HepG2 (cell line): ENCODE measurements around the gene RASGRF1. TPM values are rescaled to one million over a fixed set of nuclear protein-coding genes. Genes with fewer than 3 reads are reported as not detected.

Experiments
- ATAC-seq: fragments of 200-7000 bp; cut with Tn5 transposase; 3 replicates; pipeline ENCODE4 v1.9.1; 2020; ENCODE audit warnings: mild to moderate bottlenecking, moderate library complexity
- BruUV-seq: library from RNA; stranded (reverse); fragments of 400-500 nt; replicated peaks from 2 replicates; lab custom pipeline; 2021; lab: Mats Ljungman, UMichigan
- CTCF ChIA-PET: fragments of 300-600 bp; formaldehyde crosslinking; extraction: SDS; loops from one replicate; lab custom pipeline; 2021; ENCODE audit warnings: low total read pairs, inconsistent platforms, low intra/inter-chr PET ratio; lab: Yijun Ruan, JAX
- POLR2A ChIA-PET: fragments of 350-600 bp; sonication (Branson Sonifier 250); formaldehyde crosslinking; loops from one replicate; lab custom pipeline; 2020; ENCODE audit warnings: antibody characterized with exemption, inconsistent platforms; lab: Yijun Ruan, JAX
- DNase-seq: peaks from one replicate; pipeline ENCODE4 v3.0.0-alpha.2; 2015; ENCODE audit warnings: low spot score
- FAIRE-seq: peaks from 3 replicates; lab custom pipeline; 2011; peaks lifted over from hg19 to GRCh38; lab: Jason Lieb, UNC
- H2AFZ ChIP-seq: one replicate; pipeline ENCODE4 v1.6.1; 2011; ENCODE audit warnings: low read length, inconsistent platforms
- H3K27ac ChIP-seq: fragments of 300-600 bp; 3 replicates; pipeline ENCODE4 v1.8.0; 2011; ENCODE audit warnings: mixed run types, mild to moderate bottlenecking, mixed read lengths, low read length, inconsistent platforms; ENCODE audit not compliant: insufficient read depth; ENCODE audit errors: extremely low read length
- H3K27me3 ChIP-seq, 2 experiments: fragments of 200-600 bp in 1 of 2; 2 replicates in 1 of 2; 3 replicates in 1 of 2; pipeline versions ENCODE4 v1.6.0 to v1.8.0; 2011; ENCODE audit warnings: low read length in 2 of 2, mild to moderate bottlenecking in 2 of 2, moderate library complexity in 2 of 2, inconsistent platforms in 1 of 2; ENCODE audit not compliant: insufficient read depth in 2 of 2, control insufficient read depth in 1 of 2
- H3K36me3 ChIP-seq, 2 experiments: fragments of 200-600 bp in 1 of 2; replicated peaks in 1 of 2; 2 replicates in 1 of 2; 3 replicates in 1 of 2; pipeline versions ENCODE4 v1.5.1 to v1.8.0; 2011; ENCODE audit warnings: low read length in 2 of 2, inconsistent platforms in 1 of 2; ENCODE audit not compliant: insufficient read depth in 2 of 2, control insufficient read depth in 1 of 2
- H3K4me1 ChIP-seq: 2 replicates; pipeline ENCODE4 v1.5.1; 2012; ENCODE audit warnings: low read length, inconsistent platforms; ENCODE audit not compliant: insufficient read depth
- H3K4me2 ChIP-seq: 2 replicates; pipeline ENCODE4 v1.6.0; 2011; ENCODE audit warnings: low read depth, low read length, inconsistent platforms
- H3K4me3 ChIP-seq, 3 experiments: fragments of 200-600 bp in 1 of 3; sonication (generic), shearing (Covaris generic) in 1 of 3; replicated peaks in 1 of 3; 2 replicates each; pipeline ENCODE4 v1.5.1; 2011 to 2016; ENCODE audit warnings: low read length in 3 of 3, inconsistent platforms in 2 of 3, low read depth in 2 of 3, mild to moderate bottlenecking in 2 of 3, control low read depth in 1 of 3, mixed read lengths in 1 of 3; ENCODE audit not compliant: insufficient read depth in 1 of 3
- H3K79me2 ChIP-seq: one replicate; pipeline ENCODE4 v1.6.1; 2011; ENCODE audit warnings: low read length, inconsistent platforms; ENCODE audit not compliant: insufficient read depth
- H3K9ac ChIP-seq: 2 replicates; pipeline ENCODE4 v1.6.0; 2011; ENCODE audit warnings: mild to moderate bottlenecking, low read depth, low read length, inconsistent platforms; ENCODE audit not compliant: insufficient read depth
- H3K9me3 ChIP-seq: 2 replicates; pipeline ENCODE4 v1.5.1; 2012; ENCODE audit warnings: mild to moderate bottlenecking, low read length
- H4K20me1 ChIP-seq: 2 replicates; pipeline ENCODE4 v1.6.0; 2011; ENCODE audit warnings: inconsistent platforms, mild to moderate bottlenecking, low read length, moderate library complexity; ENCODE audit not compliant: insufficient read depth
- AHDC1 ChIP-seq: sonication (generic); formaldehyde crosslinking; IDR thresholded peaks from 2 replicates; pipeline ENCODE4 v1.5.1; 2020; ENCODE audit warnings: mild to moderate bottlenecking, missing genetic modification reagents, borderline replicate concordance
- MBNL3 ChIP-seq: fragments of 250-450 bp; sonication (Bioruptor Pico); conservative IDR thresholded peaks from 2 replicates; pipeline ENCODE4 v1.8.0; 2022; ENCODE audit warnings: mild to moderate bottlenecking, inconsistent platforms
- MTF2 ChIP-seq: sonication (generic); formaldehyde crosslinking; IDR thresholded peaks from 2 replicates; pipeline ENCODE4 v1.5.0; 2020; ENCODE audit warnings: missing genetic modification reagents, borderline replicate concordance
- ONECUT2 ChIP-seq: sonication (generic); formaldehyde crosslinking; IDR thresholded peaks from 2 replicates; pipeline ENCODE4 v1.4.0; 2020; ENCODE audit warnings: missing genetic modification reagents
- PHB2 ChIP-seq: fragments of 450-650 bp; IDR thresholded peaks from 2 replicates; pipeline ENCODE4 v1.6.1; 2018; ENCODE audit not compliant: partially characterized antibody
- RARG ChIP-seq: sonication (generic); formaldehyde crosslinking; IDR thresholded peaks from 2 replicates; pipeline ENCODE4 v1.4.0; 2020; ENCODE audit warnings: low read depth, mild to moderate bottlenecking, missing genetic modification reagents
- STAT6 ChIP-seq: sonication (generic); formaldehyde crosslinking; IDR thresholded peaks from 2 replicates; pipeline ENCODE4 v1.4.0; 2020; ENCODE audit warnings: missing genetic modification reagents, mild to moderate bottlenecking, borderline replicate concordance
- U2AF2 ChIP-seq: fragments of 200-400 bp; formaldehyde crosslinking; IDR thresholded peaks from 2 replicates; pipeline ENCODE4 v1.6.1; 2017; ENCODE audit warnings: low read depth, mild to moderate bottlenecking, low read length
- USF2 ChIP-seq, 2 experiments: sonication (generic) in 1 of 2; formaldehyde crosslinking in 1 of 2; IDR thresholded peaks; 2 replicates each; pipeline versions ENCODE4 v1.5.1 to v1.6.1; 2011 to 2020; ENCODE audit warnings: borderline replicate concordance in 1 of 2, low read depth in 1 of 2, low read length in 1 of 2, mild to moderate bottlenecking in 1 of 2, missing genetic modification reagents in 1 of 2, moderate library complexity in 1 of 2
- ZBTB14 ChIP-seq: sonication (generic); formaldehyde crosslinking; IDR thresholded peaks from 2 replicates; pipeline ENCODE4 v1.4.0; 2020; ENCODE audit warnings: missing genetic modification reagents
- ZNF772 ChIP-seq: sonication (generic); formaldehyde crosslinking; IDR thresholded peaks from 2 replicates; pipeline ENCODE4 v1.5.0; 2020; ENCODE audit warnings: mild to moderate bottlenecking, missing genetic modification reagents
- WGBS: methylation state at CpG from one replicate; pipeline ENCODE4 v1.1.6; 2017; ENCODE audit warnings: low lambda C conversion rate; 5-methylcytosine and 5-hydroxymethylcytosine counted together
- in situ Hi-C: cut with HindIII; loops from 2 replicates; pipeline ENCODE4 v1.10.0; 2017; ENCODE audit warnings: low pct_unique_long_range_greater_than_20kb; ENCODE audit not compliant: extremely low pct_ligation_motif_present
- intact Hi-C: fragments of 100-400 bp; cut with micrococcal nuclease; formaldehyde crosslinking; loops from one replicate; pipeline ENCODE4 v1.10.0; 2022; ENCODE audit not compliant: unreplicated experiment
- polyA plus RNA-seq, 8 experiments: library from polyadenylated mRNA; depleted of rRNA in 3 of 8; stranded (reverse) in 7 of 8; unstranded in 1 of 8; fragments of >200 nt; fragmentation: Illumina TruSeq in 4 of 8; extraction: Trizol in 4 of 8; gene quantifications; 2 replicates each; pipeline versions ENCODE4 v1.2.1 to v1.2.3, GENCODE V29; 2011 to 2016; ENCODE audit warnings: low read depth in 4 of 8, missing spikeins in 1 of 8, mixed read lengths in 1 of 8; ENCODE audit not compliant: insufficient read depth in 1 of 8
- total RNA-seq, 5 experiments: library from RNA; depleted of rRNA; stranded (reverse); fragments of >200 nt; fragmentation: Illumina TruSeq; extraction: Trizol; gene quantifications; 2 replicates each; pipeline ENCODE4 v1.2.3, GENCODE V29; 2016; ENCODE audit warnings: low read depth in 1 of 5

RASGRF1 gene
- total and polyA plus RNA-seq, 2 of the 13 experiments (the other 11 are each of a cell fraction or from before 2014, with no cell fraction given) = 0.55 to 3.0 TPM

DNA sequence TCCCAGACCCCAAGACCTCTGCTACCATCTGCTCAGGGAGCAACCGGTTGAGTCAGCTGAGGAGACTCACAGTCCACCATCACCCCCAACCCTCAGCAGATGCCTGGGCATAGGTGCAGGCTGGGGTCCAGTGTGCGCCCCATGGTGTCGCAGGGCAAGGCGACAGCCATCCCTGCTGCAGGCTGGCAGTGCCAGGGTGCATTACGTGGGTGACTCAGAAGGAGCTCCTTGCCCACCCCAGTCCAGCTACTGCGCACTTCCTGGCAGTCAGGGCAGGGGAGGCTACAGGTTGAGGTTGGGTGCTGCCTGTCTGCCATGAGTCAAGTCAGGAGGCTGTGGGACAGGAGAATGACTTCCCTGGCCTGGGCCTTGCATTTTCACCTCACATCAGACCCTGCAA is 33.5 kb downstream of the RASGRF1 start (continued):
- TF ChIP-seq AHDC1 (CRISPR knock-in tag) = no peak

DNA sequence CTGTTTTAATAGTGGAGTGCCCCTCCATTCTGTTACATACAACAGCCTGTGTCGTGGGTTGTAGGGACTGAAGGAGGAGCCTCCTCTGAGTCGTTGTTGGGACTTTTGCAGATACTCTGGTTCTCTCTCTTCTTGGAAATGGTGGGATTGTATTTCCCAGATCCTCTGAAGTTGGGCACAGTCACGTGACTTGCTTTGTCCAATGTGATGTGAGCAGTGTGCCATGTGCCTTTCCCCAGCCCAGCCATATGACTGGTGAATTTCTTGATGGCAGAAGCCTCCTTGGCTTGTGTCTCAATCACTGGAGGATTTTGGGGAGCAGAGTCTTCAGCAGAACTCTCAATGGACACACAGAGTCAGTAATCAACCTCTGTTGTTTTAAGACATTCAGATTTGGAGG is 36.2 kb downstream of the RASGRF1 start:
- no peaks in the 10 kb centered on the region for H3K9me3 ChIP-seq
- CTCF ChIA-PET = no interaction called here
- BruUV-seq = no TSS peak
- in situ Hi-C loops = no loop called here
- no peak for ATAC-seq
- no peak overlapping the region for H3K9ac ChIP-seq
- H3K27me3 ChIP-seq = 0 out of 5 replicates have a peak, but pooled peaks cover 0 to 6% of the 10 kb centered on the region in 2 experiments
- H3K4me3 ChIP-seq = no peak overlapping the region
- DNase-seq = no peak
- WGBS = 4% methylated on average over 3 of the region's 3 CpGs
- POLR2A ChIA-PET = no interaction called here
- H2AFZ ChIP-seq = no peak overlapping the region
- H4K20me1 ChIP-seq = no peaks in the 10 kb centered on the region
- H3K4me1 ChIP-seq = 0 out of 2 replicates have a peak, but pooled peaks cover 5% of the 10 kb centered on the region
- intact Hi-C loops = no loop called here
- H3K79me2 ChIP-seq = no peaks in the 10 kb centered on the region
- no peak overlapping the region for H3K27ac ChIP-seq
- H3K36me3 ChIP-seq = no peaks in the 10 kb centered on the region
- no peak overlapping the region for H3K4me2 ChIP-seq
- FAIRE-seq = no peak
- TF ChIP-seq STAT6 (CRISPR knock-in tag) = no peak
- TF ChIP-seq RARG (CRISPR knock-in tag) = no peak
- no peak for TF ChIP-seq MTF2 (CRISPR knock-in tag)
- no peak for TF ChIP-seq ZNF772 (CRISPR knock-in tag)
- TF ChIP-seq MBNL3 (CRISPR knock-in tag) = no peak
- no peak for TF ChIP-seq U2AF2
- TF ChIP-seq PHB2 = no peak
- TF ChIP-seq ONECUT2 (CRISPR knock-in tag) = no peak
- peak; percentile 70 for TF ChIP-seq USF2 (IDR thresholded peaks at IDR 0.05; ENCODE audit: low read depth, low read length)
- TF ChIP-seq USF2 (CRISPR knock-in tag; IDR thresholded peaks at IDR 0.05; ENCODE audit: borderline replicate concordance) = no peak
- no peak for TF ChIP-seq ZBTB14
